WI38 (cell line): ENCODE results near the gene ARHGEF19.
"Not testable (repeated sequence)": the region's sequence is repeated elsewhere in the genome, so short reads cannot be mapped to it uniquely, and the experiment has no call there.

Source experiments
- H3K4me3 ChIP-seq: 2 replicates; pipeline ENCODE4 v1.5.1; 2011; ENCODE audit warnings: low read depth, mild to moderate bottlenecking, control low read depth, low read length
- CTCF ChIP-seq: IDR thresholded peaks from 2 replicates; pipeline ENCODE4 v1.5.1; 2012; ENCODE audit warnings: low read depth, mild to moderate bottlenecking, control low read depth, low read length

The ARHGEF19 gene

DNA sequence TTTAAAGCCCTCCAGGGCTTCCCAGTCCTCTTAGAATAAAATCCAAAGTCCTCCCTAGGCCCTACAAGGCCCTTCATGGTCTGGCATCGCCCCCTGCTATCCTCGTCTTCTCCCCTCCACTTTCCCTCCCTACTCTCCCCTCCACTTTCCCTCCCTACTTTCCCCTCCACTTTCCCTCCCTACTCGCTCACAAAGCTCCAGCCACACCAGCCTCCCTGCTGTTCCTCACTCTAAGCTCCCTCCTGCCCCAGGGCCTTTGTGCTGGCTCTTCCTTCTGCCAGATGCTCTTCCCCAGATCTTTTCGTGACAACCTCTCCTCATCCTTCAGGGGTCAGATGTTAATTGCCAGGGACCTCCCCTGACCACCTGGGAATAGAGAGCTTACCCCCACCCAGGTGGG lies 12.8 kb downstream of the ARHGEF19 start:
- no peak for TF ChIP-seq CTCF
- no peak overlapping the region for H3K4me3 ChIP-seq

GRCh38 chr1:16199157-16199501 lies 13.3 kb downstream of the ARHGEF19 start:
- TF ChIP-seq CTCF = no peak
- no peak overlapping the region for H3K4me3 ChIP-seq

GRCh38 chr1:16198444-16199156 lies 13.9 kb downstream of the ARHGEF19 start:
- no peak for TF ChIP-seq CTCF
- no peak overlapping the region for H3K4me3 ChIP-seq

- no peak overlapping the region for H3K4me3 ChIP-seq
- no peak for TF ChIP-seq CTCF
Observed at GRCh38 chr1:16196874-16197273, 15.6 kb downstream of the ARHGEF19 start.

DNA sequence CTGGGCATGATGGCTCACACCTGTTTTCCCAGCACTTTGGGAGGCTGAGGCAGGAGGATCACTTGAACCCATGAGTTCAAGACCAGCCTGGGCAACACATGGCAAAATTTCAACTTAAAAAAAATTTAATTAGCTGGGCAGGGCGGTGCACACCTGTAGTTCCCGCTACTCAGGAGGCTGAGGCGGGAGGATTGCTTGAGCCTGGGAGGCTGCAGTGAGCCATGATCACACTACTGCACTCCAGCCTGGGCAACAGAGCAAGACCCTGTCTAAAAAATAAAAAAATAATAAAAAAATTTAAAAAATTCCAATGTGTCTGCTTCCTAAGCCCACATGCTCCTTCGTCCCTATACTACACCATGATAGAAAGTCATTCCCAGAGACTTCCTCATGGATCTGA lies 16.3 kb downstream of the ARHGEF19 start:
- H3K4me3 ChIP-seq = not testable (repeated sequence)

DNA sequence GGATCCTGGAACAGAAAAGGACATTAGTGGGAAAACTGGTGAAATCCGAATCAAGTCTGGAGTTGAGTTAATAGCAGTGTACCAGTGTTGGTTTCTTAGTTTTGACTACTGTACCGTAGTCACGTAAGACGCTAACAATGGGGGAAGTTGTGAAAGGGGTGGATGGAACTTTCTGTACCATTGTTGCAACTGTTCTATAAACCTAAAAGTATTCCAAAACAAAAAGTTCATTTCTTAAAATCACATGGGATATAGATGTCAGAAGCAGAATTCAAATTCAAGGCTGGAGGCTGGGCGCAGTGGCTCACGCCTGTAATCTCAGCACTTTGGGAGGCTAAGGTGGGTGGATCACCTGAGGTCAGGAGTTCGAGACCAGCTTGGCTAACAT lies 16.9 kb downstream of the ARHGEF19 start:
- no peak overlapping the region for H3K4me3 ChIP-seq
- TF ChIP-seq CTCF = no peak

- H3K4me3 ChIP-seq = no peak overlapping the region
- no peak for TF ChIP-seq CTCF
Observed at GRCh38 chr1:16191916-16192546, 20.4 kb downstream of the ARHGEF19 start.

DNA sequence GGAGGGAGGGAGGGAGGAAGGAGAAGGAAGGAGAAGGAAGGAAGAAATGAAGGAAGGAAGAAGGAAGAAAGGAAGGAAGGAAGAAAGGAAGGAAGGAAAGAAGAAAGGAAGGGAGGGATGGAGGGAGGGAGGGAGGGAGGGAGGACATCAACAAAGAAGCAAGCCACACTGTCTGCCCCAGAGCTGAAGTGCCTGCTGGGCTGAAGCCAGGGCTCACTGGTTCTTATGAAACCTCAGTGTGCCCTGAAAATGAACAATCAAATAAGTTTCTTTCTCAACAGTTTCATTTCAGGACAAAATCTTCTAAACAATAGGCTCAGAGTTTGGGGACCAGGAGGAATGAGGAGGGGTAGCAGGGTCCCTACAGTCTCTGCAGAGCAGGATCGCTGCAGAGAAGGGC lies 21.1 kb downstream of the ARHGEF19 start:
- TF ChIP-seq CTCF = no peak
- H3K4me3 ChIP-seq = no peak overlapping the region
